Activated CD4-positive, alpha-beta T cell treated with anti-CD3 and anti-CD28 coated beads, Interleukin-2, Interleukin-4, amounts not matched to agents 100 ng/mL and 50 ng/mL, durations not matched to agents 16 hours and 8 hours (primary cell): ENCODE results near the gene SHD.
"Not testable (repeated sequence)": the region's sequence is repeated elsewhere in the genome, so short reads cannot be mapped to it uniquely, and the experiment has no call there.

Experiments
- DNase-seq: peaks from one replicate; pipeline ENCODE4 v3.0.0-alpha.2; 2020; ENCODE audit warnings: low spot score

SHD gene

GRCh38 chr19:4278419-4279266 lies at the start of gene SHD:
TSS of gene SHD (plus strand) at chr19:4279266. CDS start at chr19:4280064, 798 bp downstream.
- no peak for DNase-seq

- not testable (repeated sequence) for DNase-seq
Observed at GRCh38 chr19:4230237-4230636, 48.8 kb upstream of the SHD start.

GRCh38 chr19:4231521-4231920 lies 47.5 kb upstream of the SHD start:
- DNase-seq, result not testable (repeated sequence)

GRCh38 chr19:4232139-4232538 lies 46.9 kb upstream of the SHD start:
- not testable (repeated sequence) for DNase-seq

GRCh38 chr19:4232614-4233281 lies 46.3 kb upstream of the SHD start:
- no peak for DNase-seq

GRCh38 chr19:4233282-4233853 lies 45.7 kb upstream of the SHD start:
- DNase-seq, result peak; percentile 82

GRCh38 chr19:4234142-4234861 lies 44.8 kb upstream of the SHD start:
- DNase-seq, result no peak

- DNase-seq, result no peak
Observed at GRCh38 chr19:4234862-4235201, 44.2 kb upstream of the SHD start.

GRCh38 chr19:4237510-4237909 lies 41.6 kb upstream of the SHD start:
- DNase-seq, result not testable (repeated sequence)

- DNase-seq, result no peak
Observed at GRCh38 chr19:4238831-4239230, 40.2 kb upstream of the SHD start.

- no peak for DNase-seq
Observed at GRCh38 chr19:4241824-4242430, 37.1 kb upstream of the SHD start.

GRCh38 chr19:4245938-4246337 lies 33.1 kb upstream of the SHD start:
- not testable (repeated sequence) for DNase-seq

GRCh38 chr19:4246767-4247593 lies 32.1 kb upstream of the SHD start, which contains the start of gene YJU2:
TSS of gene YJU2 (plus strand) at chr19:4247080. CDS start at chr19:4247147, 67 bp downstream.
- DNase-seq, result peak; percentile 99

- DNase-seq, result no peak
Observed at GRCh38 chr19:4256563-4256962, 22.5 kb upstream of the SHD start.

- DNase-seq, result no peak
Observed at GRCh38 chr19:4257025-4257424, 22.0 kb upstream of the SHD start.

- DNase-seq, result no peak
Observed at GRCh38 chr19:4258181-4258580, 20.9 kb upstream of the SHD start.

- DNase-seq, result no peak
Observed at GRCh38 chr19:4260613-4261191, 18.4 kb upstream of the SHD start.

- no peak for DNase-seq
Observed at GRCh38 chr19:4264812-4265211, 14.3 kb upstream of the SHD start.

- DNase-seq, result no peak
Observed at GRCh38 chr19:4266253-4267000, 12.6 kb upstream of the SHD start.
